Measurements from ENCODE around the gene AMZ1. TPM values are rescaled to one million over a fixed set of nuclear protein-coding genes. Genes with fewer than 3 reads are reported as not detected.

The AMZ1 gene
- total RNA-seq, 1 donor from 2014 or later, result not detected

DNA sequence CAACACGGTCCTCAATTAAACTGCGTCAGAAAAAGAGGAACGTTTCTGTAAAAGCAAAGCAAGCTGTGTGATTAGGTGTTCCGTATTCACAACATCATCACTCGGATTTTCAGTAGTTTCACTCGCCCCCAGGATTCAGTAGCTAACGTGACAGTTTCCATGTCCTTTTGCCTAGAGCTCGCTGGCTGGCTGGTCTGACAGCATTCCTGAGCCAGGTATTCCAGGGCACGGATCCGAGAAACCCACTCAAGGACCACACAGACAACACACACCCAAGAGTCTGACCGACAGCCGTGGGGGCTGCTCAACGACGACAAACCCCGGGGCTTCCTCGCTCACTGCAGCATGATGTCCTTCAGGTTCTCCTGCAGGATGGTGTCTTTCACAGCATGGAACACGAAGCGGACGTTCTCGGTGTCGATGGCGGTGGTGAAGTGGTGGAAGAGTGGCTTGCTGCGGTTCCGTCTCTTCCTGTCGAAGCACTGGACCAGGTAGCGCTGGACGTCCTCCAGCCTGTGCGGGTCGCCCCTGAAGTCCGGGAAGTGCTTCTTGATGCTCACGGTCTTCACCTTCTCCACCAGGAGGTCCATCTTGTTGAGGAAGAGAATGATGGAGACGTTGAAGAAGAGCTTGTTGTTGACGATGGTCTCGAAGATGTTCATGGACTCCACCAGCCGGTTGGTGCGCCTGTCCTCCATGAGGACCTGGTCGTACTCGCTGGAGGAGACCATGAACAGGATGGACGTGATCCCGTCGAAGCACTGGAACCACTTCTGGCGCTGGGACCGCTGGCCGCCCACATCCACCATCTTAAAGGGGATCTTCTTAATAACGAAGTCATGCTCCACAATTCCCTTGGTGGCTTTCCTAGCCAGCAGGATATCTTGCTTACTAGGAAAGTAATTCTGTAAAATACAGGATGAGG, 43.1 kb downstream of the AMZ1 start:
- Histone ChIP-seq H4K20me1 (ENCODE audit: low read depth) (peaks cover 12% of the 10 kb centered on the region), H3K4me2 (no peak overlapping the region), H3K36me3 (peaks cover 4% of the 10 kb centered on the region), H3K27me3 (no peaks in the 10 kb centered on the region), H3K4me1 (no peaks in the 10 kb centered on the region), H3K9me3 (ENCODE audit: low read depth) (no peaks in the 10 kb centered on the region), H3K79me2 (ENCODE audit: low read depth) (no peaks in the 10 kb centered on the region), H3K9ac (no peak overlapping the region), H3F3A (ENCODE audit: low read depth) (no peaks in the 10 kb centered on the region), H2AFZ (replicated peaks) (no peak overlapping the region), H3K27ac (no peak overlapping the region), H3K4me3 (no peak overlapping the region)
- Mint-ChIP-seq H3K9me3 (no peaks in the 10 kb centered on the region), H3K4me1 (peaks cover 10% of the 10 kb centered on the region), H3K27ac (no peak overlapping the region), H3K27me3 (ENCODE audit: insufficient read depth, low read depth) (peaks cover 2% of the 10 kb centered on the region), H3K36me3 (peaks cover 33% of the 10 kb centered on the region), H3K4me3 (no peak overlapping the region)
- no peak for TF ChIP-seq EZH2phosphoT487 (IDR thresholded peaks at IDR 0.05)
- no peak for TF ChIP-seq EZH2 (IDR thresholded peaks at IDR 0.05)
- no peak for TF ChIP-seq CTCF (IDR thresholded peaks at IDR 0.05)
- no peak for DNase-seq (ENCODE audit: low spot score)

DNA sequence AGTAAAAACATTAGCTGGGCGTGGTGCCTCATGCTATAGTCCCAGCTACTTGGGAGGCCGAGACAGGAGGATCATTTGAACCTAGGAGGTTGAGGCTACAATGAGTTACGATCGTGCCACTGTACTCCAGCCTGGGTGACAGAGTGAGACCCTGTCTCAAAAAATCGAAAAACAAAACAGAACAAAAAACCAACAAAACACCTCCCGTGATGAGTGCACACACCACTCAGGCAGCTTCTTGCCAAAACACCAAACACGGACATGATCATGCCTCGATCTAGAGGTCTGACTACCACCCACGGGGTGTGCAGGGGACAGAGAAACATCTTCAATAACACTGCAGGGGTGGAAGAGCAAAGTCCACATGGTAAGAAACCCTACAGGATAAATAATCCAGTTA, 44.4 kb downstream of the AMZ1 start:
- H3K36me3 Mint-ChIP-seq, result peaks cover 30% of the 10 kb centered on the region
- H3K4me1 Mint-ChIP-seq, result peaks cover 14% of the 10 kb centered on the region
- Histone ChIP-seq H3K27ac (no peak overlapping the region), H3K36me3 (peaks cover 4% of the 10 kb centered on the region), H3K9me3 (ENCODE audit: low read depth) (no peaks in the 10 kb centered on the region), H3K4me1 (no peaks in the 10 kb centered on the region), H3F3A (ENCODE audit: low read depth) (no peaks in the 10 kb centered on the region), H3K79me2 (ENCODE audit: low read depth) (no peaks in the 10 kb centered on the region), H3K9ac (no peak overlapping the region), H3K27me3 (no peaks in the 10 kb centered on the region), H3K4me3 (no peak overlapping the region), H2AFZ (replicated peaks) (no peak overlapping the region), H3K4me2 (no peak overlapping the region), H4K20me1 (ENCODE audit: low read depth) (peaks cover 15% of the 10 kb centered on the region)
- no peaks in the 10 kb centered on the region for H3K9me3 Mint-ChIP-seq
- TF ChIP-seq EZH2phosphoT487 (IDR thresholded peaks at IDR 0.05) (no peak), EZH2 (IDR thresholded peaks at IDR 0.05) (no peak), CTCF (IDR thresholded peaks at IDR 0.05) (no peak)
- DNase-seq (ENCODE audit: low spot score), result no peak
- H3K4me3 Mint-ChIP-seq, result no peak overlapping the region
- H3K27me3 Mint-ChIP-seq (ENCODE audit: insufficient read depth, low read depth), result no peaks in the 10 kb centered on the region
- H3K27ac Mint-ChIP-seq, result no peak overlapping the region

- Mint-ChIP-seq H3K4me1 (peaks cover 14% of the 10 kb centered on the region), H3K4me3 (no peak overlapping the region), H3K27me3 (ENCODE audit: insufficient read depth, low read depth) (peaks cover 2% of the 10 kb centered on the region), H3K36me3 (peaks cover 30% of the 10 kb centered on the region), H3K9me3 (no peaks in the 10 kb centered on the region), H3K27ac (no peak overlapping the region)
- H3K9ac ChIP-seq, result no peak overlapping the region
- H3K36me3 ChIP-seq, result peaks cover 4% of the 10 kb centered on the region
- H3K4me1 ChIP-seq, result no peaks in the 10 kb centered on the region
- no peaks in the 10 kb centered on the region for H3K79me2 ChIP-seq (ENCODE audit: low read depth)
- no peaks in the 10 kb centered on the region for H3K27me3 ChIP-seq
- no peak overlapping the region for H3K4me3 ChIP-seq
- no peak overlapping the region for H3K27ac ChIP-seq
- H2AFZ ChIP-seq (replicated peaks), result no peak overlapping the region
- no peak for DNase-seq (ENCODE audit: low spot score)
- H3F3A ChIP-seq (ENCODE audit: low read depth), result no peaks in the 10 kb centered on the region
- H3K9me3 ChIP-seq (ENCODE audit: low read depth), result no peaks in the 10 kb centered on the region
- no peak overlapping the region for H3K4me2 ChIP-seq
- peaks cover 15% of the 10 kb centered on the region for H4K20me1 ChIP-seq (ENCODE audit: low read depth)
- TF ChIP-seq CTCF (IDR thresholded peaks at IDR 0.05) (no peak), EZH2phosphoT487 (IDR thresholded peaks at IDR 0.05) (no peak), EZH2 (IDR thresholded peaks at IDR 0.05) (no peak)
Observed at GRCh38 chr7:2732959-2733584, 45.1 kb downstream of the AMZ1 start.

All from neural progenitor cell (in vitro differentiated cells).